GM13976 (cell line): ENCODE data around the gene IGSF1.

Experiments
- DNase-seq: peaks from one replicate; pipeline ENCODE4 v3.0.0; 2012; ENCODE audit warnings: low spot score
- CTCF ChIP-seq: IDR thresholded peaks from 2 replicates; pipeline ENCODE4 v1.5.1; 2012; ENCODE audit warnings: borderline replicate concordance, mild to moderate bottlenecking; ENCODE audit not compliant: insufficient read depth; ENCODE audit errors: extremely low read depth, missing control alignments, control extremely low read depth
- in situ Hi-C: fragments of 300-500 bp; cut with MboI; formaldehyde crosslinking; loops from one replicate; pipeline ENCODE4 v1.12.0; 2022; ENCODE audit warnings: low sequenced_read_pairs, mixed read lengths, inconsistent platforms; ENCODE audit not compliant: unreplicated experiment

The IGSF1 gene

DNA sequence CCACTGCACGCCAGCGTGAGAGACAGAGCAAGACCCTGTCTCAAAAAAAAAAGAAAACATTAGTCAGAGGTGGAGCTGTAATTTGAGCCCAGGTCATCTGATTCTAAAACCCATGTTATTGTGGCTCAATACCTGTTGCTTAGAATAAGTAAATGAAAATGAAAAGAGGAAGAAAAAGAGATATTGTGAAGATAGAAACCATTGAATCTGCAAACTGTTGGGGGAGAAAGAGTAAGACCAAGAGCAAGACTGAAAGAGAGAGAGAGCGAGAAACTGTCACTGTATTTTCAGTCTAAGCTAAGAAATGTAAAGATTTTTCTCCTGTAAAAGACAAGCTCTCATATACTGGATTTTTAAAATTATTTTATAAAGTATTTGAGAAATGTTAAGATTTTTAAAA, 9.7 kb upstream of the IGSF1 start:
- DNase-seq, result no peak
- no peak for TF ChIP-seq CTCF
- in situ Hi-C loops, result no loop called here

DNA sequence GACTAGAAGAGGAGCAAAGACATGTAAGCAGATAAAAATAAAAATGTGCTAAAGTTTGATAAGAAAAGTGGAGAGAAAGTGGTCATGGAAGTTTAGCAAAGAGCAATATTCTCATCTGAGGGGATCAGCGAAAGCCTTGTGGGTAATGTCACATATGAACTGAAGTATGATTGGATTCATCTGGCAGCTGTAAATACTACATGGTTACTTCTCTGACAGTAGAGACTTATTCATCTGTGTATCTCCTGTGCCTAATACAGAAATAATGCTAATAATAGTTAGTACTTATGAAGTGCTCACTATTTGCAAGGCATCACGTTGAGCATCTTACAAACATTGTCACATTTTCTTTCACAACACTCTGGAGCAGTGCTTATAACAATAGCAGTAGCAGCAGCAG, 8.9 kb upstream of the IGSF1 start:
- no peak for TF ChIP-seq CTCF
- in situ Hi-C loops, result no loop called here
- no peak for DNase-seq

DNA sequence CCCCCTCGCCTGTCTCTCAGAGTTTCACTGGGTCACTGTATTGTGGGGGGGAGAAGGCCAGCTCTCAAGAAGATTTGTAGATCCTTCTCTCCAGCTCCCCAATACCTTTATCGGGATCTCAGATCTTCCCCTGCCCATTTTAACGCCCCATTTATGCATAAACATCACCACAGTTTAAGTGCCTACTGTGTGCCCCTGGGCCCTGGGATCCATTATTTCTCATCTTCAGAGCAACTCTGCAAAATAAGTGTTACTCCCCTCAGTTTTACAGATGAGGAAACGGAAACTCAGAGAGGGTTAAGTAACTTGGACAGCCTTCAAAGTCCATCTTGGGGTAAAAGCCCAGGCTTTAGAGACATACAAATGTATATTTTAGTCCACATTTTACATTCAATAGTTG, 421 bp upstream of the IGSF1 start:
- no peak for TF ChIP-seq CTCF
- in situ Hi-C loops, result no loop called here

GRCh38 chrX:131288188-131288587, 918 bp downstream of the IGSF1 start:
- no peak for DNase-seq
- in situ Hi-C loops, result no loop called here
- no peak for TF ChIP-seq CTCF

More for the DNA sequence above, 421 bp upstream of the IGSF1 start:
- DNase-seq, result no peak

DNA sequence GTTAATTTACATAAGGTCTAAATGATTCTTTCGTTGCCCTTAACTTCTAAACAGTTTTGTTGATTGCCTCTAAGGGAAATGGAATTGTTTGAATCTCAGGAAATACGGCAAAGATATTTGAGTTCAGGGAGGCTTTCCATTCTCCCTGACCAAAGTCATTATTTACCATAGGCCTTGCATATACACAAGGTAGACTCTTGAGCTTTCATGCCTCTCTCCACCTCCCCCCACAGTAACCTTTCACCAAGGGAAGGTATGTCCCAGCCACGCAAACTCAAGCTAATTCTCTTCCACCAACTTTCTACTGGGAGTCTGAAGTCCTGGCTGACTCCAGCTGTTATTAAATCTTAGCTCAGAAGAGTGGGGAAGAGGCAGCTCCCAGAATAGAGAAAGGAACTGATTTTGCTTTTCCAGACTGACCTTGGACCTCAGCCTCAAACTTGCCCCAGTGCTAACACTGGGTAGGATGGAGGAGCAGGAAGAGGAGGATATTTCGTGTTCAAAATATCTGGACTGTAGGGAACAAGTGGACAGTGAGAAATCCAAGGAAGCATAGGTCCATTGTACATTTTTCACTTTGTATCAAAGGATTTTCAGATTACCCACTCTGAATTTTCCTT, 1.4 kb downstream of the IGSF1 start:
- TF ChIP-seq CTCF, result no peak
- in situ Hi-C loops, result no loop called here
- no peak for DNase-seq

DNA sequence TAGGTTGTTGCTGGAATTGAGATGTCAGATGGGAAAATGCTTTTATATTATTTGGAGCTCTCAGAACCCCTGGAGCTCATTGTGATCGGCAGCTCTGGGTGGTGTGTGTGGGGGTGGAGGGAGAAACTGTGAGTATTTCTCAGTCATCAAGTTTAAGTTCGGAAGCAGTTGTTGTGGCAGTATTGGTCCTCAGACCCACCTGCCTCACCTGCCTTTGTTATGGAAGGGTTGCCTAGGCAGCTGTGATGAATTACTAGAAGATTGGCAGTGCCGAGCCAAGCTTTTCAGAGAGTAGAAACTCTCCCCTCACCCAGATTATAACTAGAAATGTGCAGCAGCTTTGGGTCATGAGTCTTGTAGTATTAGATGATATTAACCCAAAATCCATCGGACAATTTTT, 9.5 kb downstream of the IGSF1 start:
- in situ Hi-C loops, result no loop called here
- no peak for TF ChIP-seq CTCF
- no peak for DNase-seq

DNA sequence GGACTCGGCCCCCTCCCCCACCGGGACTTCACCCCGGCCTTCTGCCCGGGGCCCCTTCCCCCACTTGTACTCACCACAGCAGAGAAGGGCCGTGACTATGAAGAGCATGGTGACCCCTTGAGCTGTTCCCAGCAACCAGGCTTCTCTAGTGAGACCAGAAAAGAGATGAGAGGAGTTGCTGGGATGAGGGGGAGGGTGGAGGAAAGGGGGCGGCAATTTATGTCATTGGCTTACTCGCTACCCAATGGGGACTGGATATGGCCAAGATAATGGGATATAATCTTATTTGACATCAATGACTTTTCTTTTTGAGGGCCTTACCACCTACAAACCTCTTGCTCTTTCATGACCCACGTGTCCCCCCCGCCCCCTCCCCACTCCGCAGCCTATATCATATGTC, 9.9 kb downstream of the IGSF1 start:
- TF ChIP-seq CTCF, result no peak
- in situ Hi-C loops, result no loop called here
- no peak for DNase-seq
